PC-9 (cell line): ENCODE measurements around the gene PDLIM7. TPM values are rescaled to one million over a fixed set of nuclear protein-coding genes. Genes with fewer than 3 reads are reported as not detected.

Experiments used
- BruUV-seq: library from RNA; stranded (reverse); fragments of 400-500 nt; replicated peaks from 2 replicates; lab custom pipeline; 2021; lab: Mats Ljungman, UMichigan
- CTCF ChIA-PET: fragments of 300-600 bp; sonication (Branson Sonifier 250); formaldehyde crosslinking; loops from one replicate; lab custom pipeline; 2022; ENCODE audit warnings: antibody characterized with exemption; lab: Charles Lee
- POLR2A ChIA-PET: fragments of 300-600 bp; sonication (Branson Sonifier 250); formaldehyde crosslinking; loops from one replicate; lab custom pipeline; 2022; ENCODE audit warnings: antibody characterized with exemption; ENCODE audit not compliant: unreplicated experiment; lab: Charles Lee
- DNase-seq, 2 experiments: peaks; one replicate each; pipeline versions ENCODE4 v3.0.0 to v3.0.0-alpha.2; 2015 to 2022; ENCODE audit warnings: mixed read lengths in 1 of 2
- H2AFZ ChIP-seq: fragments of 200-600 bp; sonication (generic); 2 replicates; pipeline ENCODE4 v1.8.1; 2017; ENCODE audit warnings: antibody characterized with exemption
- H3F3A ChIP-seq: fragments of 200-600 bp; sonication (generic); 2 replicates; pipeline ENCODE4 v1.8.1; 2017; ENCODE audit warnings: antibody characterized with exemption, mild to moderate bottlenecking, low read depth; ENCODE audit not compliant: insufficient read depth
- H3K27ac ChIP-seq: fragments of 200-600 bp; sonication (generic); 2 replicates; pipeline ENCODE4 v1.6.1; 2016; ENCODE audit warnings: mixed run types
- H3K27me3 ChIP-seq: fragments of 200-600 bp; sonication (generic); 2 replicates; pipeline ENCODE4 v1.6.1; 2016; ENCODE audit warnings: low read depth, mixed run types; ENCODE audit not compliant: insufficient read depth
- H3K36me3 ChIP-seq: fragments of 200-600 bp; sonication (generic); 2 replicates; pipeline ENCODE4 v1.6.1; 2016; ENCODE audit warnings: low read depth, mixed run types
- H3K4me1 ChIP-seq: fragments of 200-600 bp; sonication (generic); replicated peaks from 2 replicates; pipeline ENCODE4 v1.6.1; 2016; ENCODE audit warnings: mixed run types; ENCODE audit not compliant: insufficient read depth
- H3K4me2 ChIP-seq: fragments of 200-600 bp; sonication (generic); 2 replicates; pipeline ENCODE4 v1.6.1; 2017; ENCODE audit warnings: mixed run types
- H3K4me3 ChIP-seq: fragments of 200-600 bp; sonication (generic); 2 replicates; pipeline ENCODE4 v1.6.1; 2016; ENCODE audit warnings: mixed run types
- H3K79me2 ChIP-seq: fragments of 200-600 bp; sonication (generic); 2 replicates; pipeline ENCODE4 v1.6.1; 2017; ENCODE audit warnings: low read depth, mixed run types
- H3K9me2 ChIP-seq: fragments of 200-600 bp; sonication (generic); 2 replicates; pipeline ENCODE4 v1.8.1; 2017; ENCODE audit warnings: mild to moderate bottlenecking; ENCODE audit not compliant: insufficient read depth
- H3K9me3 ChIP-seq: fragments of 200-600 bp; sonication (generic); 2 replicates; pipeline ENCODE4 v1.8.1; 2016; ENCODE audit warnings: low read depth; ENCODE audit not compliant: insufficient read depth
- H4K20me1 ChIP-seq: fragments of 200-600 bp; sonication (generic); 2 replicates; pipeline ENCODE4 v1.8.1; 2017; ENCODE audit not compliant: insufficient read depth
- EZH2 ChIP-seq: fragments of 200-600 bp; sonication (generic); IDR thresholded peaks from 2 replicates; pipeline ENCODE4 v1.8.0; 2017; ENCODE audit warnings: antibody characterized with exemption, low read depth
- intact Hi-C: fragments of 100-400 bp; cut with micrococcal nuclease; formaldehyde crosslinking; loops from one replicate; pipeline ENCODE4 v1.10.0; 2022; ENCODE audit not compliant: unreplicated experiment
- total RNA-seq: library from RNA; stranded (reverse); gene quantifications from 2 replicates; pipeline ENCODE4 v1.2.3, GENCODE V29; 2021
- TF ChIP-seq, protein P1 (sequence below): fragments of 200-600 bp; sonication (generic); conservative IDR thresholded peaks from 2 replicates; pipeline ENCODE4 v1.6.1; 2017; ENCODE audit warnings: mixed run types, antibody characterized with exemption, mild to moderate bottlenecking, moderate library complexity

The PDLIM7 gene
- total RNA-seq, 1 experiment from 2014 or later = 167 TPM

DNA sequence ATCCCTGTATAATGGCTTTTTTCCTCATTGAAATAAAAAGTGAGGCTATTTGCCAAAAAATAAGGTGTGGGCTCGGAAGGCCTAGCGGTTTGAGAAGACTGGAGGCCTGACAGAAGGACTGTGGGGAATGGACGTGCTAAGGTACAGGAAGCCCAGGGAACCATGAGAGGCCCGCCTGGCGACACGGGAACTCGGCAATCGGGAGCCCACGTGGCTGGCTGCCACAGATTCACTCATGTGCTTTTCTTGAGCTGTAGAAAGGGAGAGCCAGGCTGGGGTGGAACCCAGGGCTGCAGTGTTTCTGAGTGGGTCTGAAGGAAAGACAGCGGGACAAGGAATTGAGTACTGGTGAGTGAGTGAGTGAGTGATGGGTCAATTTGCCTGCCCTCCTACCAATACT, 31.2 kb upstream of the PDLIM7 start:
- BruUV-seq = no TSS peak
- POLR2A ChIA-PET = no interaction called here
- TF ChIP-seq EZH2 = no peak
- TF ChIP-seq, protein P1, sequence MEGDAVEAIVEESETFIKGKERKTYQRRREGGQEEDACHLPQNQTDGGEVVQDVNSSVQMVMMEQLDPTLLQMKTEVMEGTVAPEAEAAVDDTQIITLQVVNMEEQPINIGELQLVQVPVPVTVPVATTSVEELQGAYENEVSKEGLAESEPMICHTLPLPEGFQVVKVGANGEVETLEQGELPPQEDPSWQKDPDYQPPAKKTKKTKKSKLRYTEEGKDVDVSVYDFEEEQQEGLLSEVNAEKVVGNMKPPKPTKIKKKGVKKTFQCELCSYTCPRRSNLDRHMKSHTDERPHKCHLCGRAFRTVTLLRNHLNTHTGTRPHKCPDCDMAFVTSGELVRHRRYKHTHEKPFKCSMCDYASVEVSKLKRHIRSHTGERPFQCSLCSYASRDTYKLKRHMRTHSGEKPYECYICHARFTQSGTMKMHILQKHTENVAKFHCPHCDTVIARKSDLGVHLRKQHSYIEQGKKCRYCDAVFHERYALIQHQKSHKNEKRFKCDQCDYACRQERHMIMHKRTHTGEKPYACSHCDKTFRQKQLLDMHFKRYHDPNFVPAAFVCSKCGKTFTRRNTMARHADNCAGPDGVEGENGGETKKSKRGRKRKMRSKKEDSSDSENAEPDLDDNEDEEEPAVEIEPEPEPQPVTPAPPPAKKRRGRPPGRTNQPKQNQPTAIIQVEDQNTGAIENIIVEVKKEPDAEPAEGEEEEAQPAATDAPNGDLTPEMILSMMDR = no peak
- no peak for DNase-seq
- intact Hi-C loops = no loop called here
- Histone ChIP-seq H3K4me1 (no peaks in the 10 kb centered on the region), H3K79me2 (no peaks in the 10 kb centered on the region), H3K4me2 (no peak overlapping the region), H2AFZ (no peak overlapping the region), H3K36me3 (no peaks in the 10 kb centered on the region; the same call in 1 of the 2 replicates), H3F3A (no peaks in the 10 kb centered on the region), H3K4me3 (no peak overlapping the region), H3K9me3 (no peaks in the 10 kb centered on the region), H3K27ac (no peak overlapping the region), H3K9me2 (no peaks in the 10 kb centered on the region), H3K27me3 (no peaks in the 10 kb centered on the region), H4K20me1 (no peaks in the 10 kb centered on the region)
- CTCF ChIA-PET = no interaction called here

DNA sequence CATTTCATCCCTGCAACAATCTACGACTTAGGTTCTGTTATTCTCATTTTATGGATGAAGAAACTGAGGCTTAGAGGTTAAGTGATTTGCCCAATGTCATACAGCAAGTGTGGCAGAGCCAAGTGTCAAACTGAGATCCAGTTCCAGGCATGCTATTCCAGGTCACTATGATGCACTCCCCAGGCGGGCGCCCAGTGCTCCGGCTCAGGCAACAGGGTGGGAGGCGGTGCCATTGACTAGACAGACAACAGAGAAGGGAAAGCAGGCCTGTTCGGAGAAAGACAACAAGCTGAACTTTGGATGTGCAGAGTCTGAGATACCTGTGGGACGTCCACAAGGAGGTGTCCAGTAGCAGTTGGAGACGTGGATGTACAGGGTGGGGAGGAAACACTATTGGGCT, 30.2 kb upstream of the PDLIM7 start:
- H3K27ac ChIP-seq = no peak overlapping the region

DNA sequence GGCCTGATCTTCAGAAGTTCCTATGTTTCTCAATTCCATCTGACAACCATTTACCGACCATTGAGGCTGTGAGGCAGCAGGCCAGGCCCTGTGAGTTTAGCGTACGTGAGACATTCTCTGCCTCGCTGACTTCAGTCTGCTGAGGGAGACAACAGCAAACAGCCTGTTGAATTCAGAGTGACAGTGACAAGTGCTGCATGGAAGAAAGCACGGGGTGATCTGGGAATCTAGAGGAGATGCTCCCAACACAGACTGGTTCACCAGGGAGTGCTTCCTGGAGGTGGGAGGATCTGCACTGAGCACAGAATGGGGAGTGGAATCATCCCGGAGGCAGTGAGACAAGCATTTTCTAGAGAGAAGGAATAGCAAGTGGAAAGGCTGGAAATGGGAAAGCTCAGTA, 29.4 kb upstream of the PDLIM7 start:
- no peaks in the 10 kb centered on the region for H4K20me1 ChIP-seq
- ChIA-PET CTCF (no interaction called here), POLR2A (no interaction called here)
- H3K4me1 ChIP-seq = no peaks in the 10 kb centered on the region
- BruUV-seq = no TSS peak
- no peaks in the 10 kb centered on the region for H3K79me2 ChIP-seq
- no peaks in the 10 kb centered on the region; the same call in 1 of the 2 replicates for H3K36me3 ChIP-seq
- H3K4me3 ChIP-seq = no peak overlapping the region
- no peaks in the 10 kb centered on the region for H3F3A ChIP-seq
- H3K27ac ChIP-seq = no peak overlapping the region
- H3K4me2 ChIP-seq = no peak overlapping the region
- TF ChIP-seq, protein P1 = no peak
- TF ChIP-seq EZH2 = no peak
- no peaks in the 10 kb centered on the region for H3K9me3 ChIP-seq
- no peaks in the 10 kb centered on the region for H3K27me3 ChIP-seq
- no peaks in the 10 kb centered on the region for H3K9me2 ChIP-seq
- H2AFZ ChIP-seq = no peak overlapping the region
- no peak for DNase-seq
- intact Hi-C loops = no loop called here

More for the DNA sequence above, 30.2 kb upstream of the PDLIM7 start:
- DNase-seq = no peak
- Histone ChIP-seq H3K4me2 (no peak overlapping the region), H3K4me1 (no peaks in the 10 kb centered on the region), H3K27me3 (no peaks in the 10 kb centered on the region), H3F3A (no peaks in the 10 kb centered on the region), H3K4me3 (no peak overlapping the region), H3K36me3 (no peaks in the 10 kb centered on the region; the same call in 1 of the 2 replicates), H3K79me2 (no peaks in the 10 kb centered on the region), H3K9me2 (no peaks in the 10 kb centered on the region), H4K20me1 (no peaks in the 10 kb centered on the region), H3K9me3 (no peaks in the 10 kb centered on the region), H2AFZ (no peak overlapping the region)
- BruUV-seq = no TSS peak
- CTCF ChIA-PET = interaction anchor here (0.6 kb wide), 2 partner anchors 414 to 1104 kb away, joined by 3 read pairs; no protein-coding TSS in a partner anchor
- TF ChIP-seq EZH2 = no peak
- TF ChIP-seq, protein P1 = no peak
- POLR2A ChIA-PET = interaction anchor here (0.7 kb wide), 1 partner anchor 333 kb away, joined by 9 read pairs; no protein-coding TSS in a partner anchor
- intact Hi-C loops = no loop called here
